Muscle of leg (tissue), 11 donors: ENCODE results near the gene APLNR. TPM values are rescaled to one million over a fixed set of nuclear protein-coding genes. Genes with fewer than 3 reads are reported as not detected.
A peak's percentile ranks its signal among the peaks of the same experiment; 100 is the strongest.

Source experiments
- DNase-seq: peaks from one replicate; pipeline ENCODE4 v3.0.0; 2013
- H3K27ac ChIP-seq: one replicate; pipeline ENCODE4 v1.5.1; 2013; ENCODE audit warnings: mild to moderate bottlenecking, low read length, control low read depth
- H3K27me3 ChIP-seq: one replicate; pipeline ENCODE4 v1.6.1; 2013; ENCODE audit warnings: low read length; ENCODE audit not compliant: control insufficient read depth, insufficient read depth
- H3K36me3 ChIP-seq: one replicate; pipeline ENCODE4 v1.6.1; 2013; ENCODE audit warnings: low read length; ENCODE audit not compliant: control insufficient read depth, insufficient read depth
- H3K4me1 ChIP-seq: one replicate; pipeline ENCODE4 v1.6.1; 2013; ENCODE audit warnings: low read length; ENCODE audit not compliant: control insufficient read depth, insufficient read depth
- H3K4me3 ChIP-seq: one replicate; pipeline ENCODE4 v1.5.1; 2013; ENCODE audit warnings: low read length, control low read depth
- H3K9me3 ChIP-seq: replicated peaks from 2 replicates; pipeline ENCODE4 v1.6.1; 2013; ENCODE audit warnings: low read depth, low read length; ENCODE audit not compliant: control insufficient read depth
- WGBS: methylation state at CpG from one replicate; pipeline ENCODE4 v1.1.5; 2013; ENCODE audit warnings: missing lambda C conversion rate; ENCODE audit not compliant: insufficient coverage; 5-methylcytosine and 5-hydroxymethylcytosine counted together
- polyA plus RNA-seq, 8 donors: library from polyadenylated mRNA; unstranded; fragments of 120-200 nt; gene quantifications; one replicate each; pipeline versions ENCODE4 v1.2.1 to v1.2.3, GENCODE V29; 2013; ENCODE audit warnings: inconsistent platforms in 1 of 8, low replicate concordance in 1 of 8; ENCODE audit not compliant: insufficient read length in 8 of 8, insufficient read depth in 1 of 8
- total RNA-seq: library from RNA; stranded (reverse); fragments of 120-200 nt; gene quantifications from one replicate; pipeline ENCODE4 v1.2.4, GENCODE V29; 2013

Gene APLNR
- total and polyA plus RNA-seq, 9 donors = 43.2 to 113 (median 94.1) TPM

DNA sequence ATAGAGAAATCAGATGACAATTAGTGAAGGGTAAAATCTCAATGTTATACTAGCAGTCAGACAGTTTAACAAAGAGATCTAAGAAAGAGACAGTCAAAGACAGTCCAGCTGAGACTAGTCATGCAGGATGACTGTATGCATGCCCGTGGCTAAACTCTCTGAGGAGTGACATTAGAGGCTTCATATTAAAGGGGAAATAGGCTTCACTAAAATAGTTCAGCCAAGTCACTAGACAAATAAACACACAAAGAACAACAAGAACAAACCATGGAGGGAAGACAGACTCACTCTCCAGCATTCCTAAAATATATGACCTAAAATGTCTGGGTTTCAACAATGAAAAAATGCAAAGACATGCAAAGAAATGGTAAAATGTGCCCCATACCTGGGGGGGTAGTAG lies 18.6 kb upstream of the APLNR start:
- Histone ChIP-seq H3K27me3 (no peaks in the 10 kb centered on the region), H3K4me3 (no peak overlapping the region), H3K4me1 (peaks cover 4% of the 10 kb centered on the region), H3K36me3 (no peaks in the 10 kb centered on the region), H3K9me3 (peaks cover 4% of the 10 kb centered on the region), H3K27ac (no peak overlapping the region)
- WGBS = no CpG with 5 or more reads among the region's 1 CpG
- no peak for DNase-seq

DNA sequence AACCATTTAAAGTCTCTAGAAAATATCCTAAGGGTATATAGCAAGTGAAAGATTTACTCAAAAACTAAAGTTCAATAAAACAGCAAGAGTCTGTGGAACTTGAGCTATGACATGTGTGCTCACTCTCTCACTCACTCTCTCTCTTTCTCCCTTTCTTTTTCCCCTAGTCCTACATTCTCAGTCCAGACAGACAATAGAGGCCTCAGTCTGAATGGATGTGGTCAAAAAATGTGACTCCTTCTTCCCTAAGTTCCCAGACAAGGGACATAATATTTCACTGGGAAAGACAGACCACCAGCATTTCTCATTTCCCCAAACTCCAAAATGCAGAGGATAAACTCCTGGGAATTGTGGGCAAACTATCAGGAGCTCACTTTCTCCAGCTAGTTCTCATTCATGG lies 17.6 kb upstream of the APLNR start:
- peaks cover 4% of the 10 kb centered on the region for H3K4me1 ChIP-seq
- DNase-seq = no peak
- no peak overlapping the region for H3K27ac ChIP-seq
- no peaks in the 10 kb centered on the region for H3K36me3 ChIP-seq
- peaks cover 4% of the 10 kb centered on the region for H3K9me3 ChIP-seq
- no peaks in the 10 kb centered on the region for H3K27me3 ChIP-seq
- no peak overlapping the region for H3K4me3 ChIP-seq

DNA sequence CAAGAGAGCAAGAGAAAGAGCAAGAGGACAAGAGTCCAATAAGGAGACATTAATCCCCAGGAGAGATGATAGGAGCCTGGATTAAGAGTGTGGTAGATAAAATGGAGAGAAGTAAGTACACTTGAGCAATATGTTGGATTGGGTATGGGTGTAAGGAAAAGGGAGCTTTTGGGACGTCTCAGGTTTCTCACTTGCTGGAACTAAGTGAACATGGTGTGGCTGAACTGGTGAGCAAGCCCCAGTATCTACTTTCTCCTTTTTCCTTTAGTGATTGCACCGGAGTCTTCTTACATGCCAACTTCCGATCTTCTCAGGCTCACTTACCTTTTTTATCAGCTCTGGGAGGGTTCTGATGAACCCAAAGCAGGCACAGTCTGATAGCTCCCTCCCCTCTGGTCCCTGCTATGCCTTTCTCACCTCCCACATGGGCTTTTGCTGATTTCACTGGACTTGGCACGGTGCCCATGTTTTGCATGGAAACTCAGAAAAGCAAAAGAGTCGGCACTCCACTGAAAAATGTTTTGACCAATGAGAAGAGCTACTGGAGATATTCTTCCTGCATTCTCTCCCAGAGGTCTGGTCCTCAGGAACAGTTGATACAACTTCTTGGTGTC lies 14.5 kb upstream of the APLNR start:
- 32% methylated on average over 4 of the region's 5 CpGs for WGBS
- no peak overlapping the region for H3K4me3 ChIP-seq
- no peaks in the 10 kb centered on the region for H3K36me3 ChIP-seq
- peaks cover 10% of the 10 kb centered on the region for H3K4me1 ChIP-seq
- no peak overlapping the region for H3K27ac ChIP-seq
- peaks cover 2% of the 10 kb centered on the region for H3K9me3 ChIP-seq
- no peaks in the 10 kb centered on the region for H3K27me3 ChIP-seq
- DNase-seq = peak; percentile 58

- no peaks in the 10 kb centered on the region for H3K27me3 ChIP-seq
- H3K4me3 ChIP-seq = no peak overlapping the region
- no peak overlapping the region for H3K27ac ChIP-seq
- H3K36me3 ChIP-seq = no peaks in the 10 kb centered on the region
- H3K4me1 ChIP-seq = peaks cover 10% of the 10 kb centered on the region
- H3K9me3 ChIP-seq = no peaks in the 10 kb centered on the region
- 69% methylated on average over 2 of the region's 2 CpGs for WGBS
- no peak for DNase-seq
Measured at GRCh38 chr11:57251037-57251436, 14.0 kb upstream of the APLNR start.

GRCh38 chr11:57249384-57250319 lies 12.6 kb upstream of the APLNR start:
- Histone ChIP-seq H3K9me3 (no peaks in the 10 kb centered on the region), H3K4me1 (peaks cover 10% of the 10 kb centered on the region), H3K27ac (no peak overlapping the region), H3K27me3 (no peaks in the 10 kb centered on the region), H3K36me3 (no peaks in the 10 kb centered on the region), H3K4me3 (no peak overlapping the region)
- DNase-seq = peak; percentile 73
- 24% methylated on average over 5 of the region's 10 CpGs for WGBS

DNA sequence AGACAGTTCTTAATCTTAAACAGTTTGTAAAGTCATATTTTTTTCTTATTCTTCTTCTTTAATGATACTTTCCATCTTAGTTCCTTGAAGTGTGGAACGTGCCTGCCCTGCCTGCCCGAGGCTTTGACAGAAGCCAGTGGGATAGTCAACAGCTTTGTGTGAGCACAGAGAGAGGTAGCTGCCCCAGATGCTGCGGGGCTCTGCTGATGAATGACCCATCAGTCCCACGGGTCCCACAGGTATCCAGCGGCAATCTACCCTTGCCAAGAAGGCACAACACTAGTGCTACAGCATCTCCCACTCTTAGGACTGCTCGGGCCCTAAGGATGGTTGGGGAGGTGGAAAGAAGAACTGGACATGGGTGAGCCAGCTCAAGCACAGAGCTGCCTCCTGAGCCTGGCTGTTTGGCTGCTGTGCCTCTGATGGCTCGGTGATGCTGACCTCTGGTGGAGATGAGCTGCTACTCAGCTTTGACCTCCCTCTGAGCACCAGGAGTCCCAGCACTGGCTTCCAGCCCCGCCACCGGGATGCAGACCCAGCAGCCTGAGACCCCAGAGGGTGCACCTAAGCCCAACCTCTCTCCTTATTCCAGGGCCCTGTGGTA lies 11.8 kb upstream of the APLNR start:
- no peaks in the 10 kb centered on the region for H3K9me3 ChIP-seq
- DNase-seq = peak; percentile 83
- H3K4me3 ChIP-seq = no peak overlapping the region
- 38% methylated on average over 5 of the region's 9 CpGs for WGBS
- H3K27ac ChIP-seq = no peak overlapping the region
- H3K36me3 ChIP-seq = no peaks in the 10 kb centered on the region
- H3K27me3 ChIP-seq = no peaks in the 10 kb centered on the region
- peaks cover 10% of the 10 kb centered on the region for H3K4me1 ChIP-seq

DNA sequence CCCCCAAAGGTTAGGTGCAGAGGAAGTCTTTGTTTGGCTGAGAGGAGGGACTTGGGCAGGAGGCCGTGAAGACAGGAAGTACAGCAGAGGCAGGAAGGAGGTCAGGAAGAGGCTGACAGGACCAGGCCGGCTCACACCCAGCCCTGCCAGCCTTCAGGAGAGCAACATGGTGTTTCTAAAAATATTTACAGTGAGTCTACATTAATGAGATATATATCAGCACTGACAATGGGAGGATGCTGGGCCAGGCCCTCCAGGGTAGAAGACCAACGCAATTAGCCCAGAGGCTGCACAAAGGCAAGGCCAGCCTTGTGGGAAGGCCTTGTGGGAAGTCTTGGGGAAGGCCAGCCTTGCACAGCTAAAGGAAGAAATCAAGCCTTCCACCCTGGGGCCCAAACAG lies 7.9 kb upstream of the APLNR start:
- no peak for DNase-seq
- H3K4me1 ChIP-seq = peaks cover 43% of the 10 kb centered on the region
- no peak overlapping the region for H3K4me3 ChIP-seq
- 88% methylated on average over 1 of the region's 3 CpGs for WGBS
- H3K27ac ChIP-seq = peak overlapping the region; percentile 47
- H3K36me3 ChIP-seq = no peaks in the 10 kb centered on the region
- no peaks in the 10 kb centered on the region for H3K9me3 ChIP-seq
- no peaks in the 10 kb centered on the region for H3K27me3 ChIP-seq

DNA sequence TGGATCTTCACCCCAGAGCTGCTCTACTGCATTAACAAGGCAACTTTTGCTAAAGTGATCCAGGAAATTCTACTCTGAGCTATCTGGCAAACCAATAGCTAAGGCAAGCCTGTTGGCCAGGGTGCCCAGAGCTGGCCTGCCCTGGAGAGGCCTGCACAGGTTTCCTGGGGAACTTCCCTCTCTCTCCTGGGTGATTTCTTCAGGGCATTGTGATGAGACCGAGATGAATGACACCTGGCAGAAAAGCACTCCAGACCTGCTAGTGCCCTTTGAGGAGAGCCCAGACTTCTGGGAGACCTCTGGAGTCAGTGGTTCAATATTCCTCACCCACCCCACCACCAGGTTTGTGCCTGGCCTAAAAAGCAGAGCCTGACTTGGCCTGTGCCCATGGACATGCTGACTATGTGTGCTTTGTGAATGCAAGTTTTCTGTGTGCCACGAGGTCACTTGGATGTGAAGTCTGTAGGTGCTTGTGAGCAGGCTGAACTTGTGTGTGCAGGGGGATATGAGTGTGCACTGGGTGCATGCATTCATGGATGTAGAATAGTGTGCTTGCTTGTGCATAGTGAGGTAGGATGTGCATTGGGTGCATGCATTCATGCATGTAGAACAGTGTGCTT lies 4.4 kb upstream of the APLNR start:
- no peak overlapping the region for H3K4me3 ChIP-seq
- WGBS = 59% methylated on average over 2 of the region's 2 CpGs
- no peak for DNase-seq
- peaks cover 48% of the 10 kb centered on the region for H3K4me1 ChIP-seq
- H3K27ac ChIP-seq = peak overlapping the region; percentile 35
- H3K9me3 ChIP-seq = no peaks in the 10 kb centered on the region
- no peaks in the 10 kb centered on the region for H3K27me3 ChIP-seq
- no peaks in the 10 kb centered on the region for H3K36me3 ChIP-seq

GRCh38 chr11:57240757-57241156 lies 3.7 kb upstream of the APLNR start:
- DNase-seq = no peak
- Histone ChIP-seq H3K27ac (peak overlapping the region; percentile 35), H3K27me3 (no peaks in the 10 kb centered on the region), H3K4me3 (no peak overlapping the region), H3K9me3 (no peaks in the 10 kb centered on the region), H3K36me3 (no peaks in the 10 kb centered on the region), H3K4me1 (peaks cover 50% of the 10 kb centered on the region)
- 17% methylated on average over 1 of the region's 5 CpGs for WGBS

DNA sequence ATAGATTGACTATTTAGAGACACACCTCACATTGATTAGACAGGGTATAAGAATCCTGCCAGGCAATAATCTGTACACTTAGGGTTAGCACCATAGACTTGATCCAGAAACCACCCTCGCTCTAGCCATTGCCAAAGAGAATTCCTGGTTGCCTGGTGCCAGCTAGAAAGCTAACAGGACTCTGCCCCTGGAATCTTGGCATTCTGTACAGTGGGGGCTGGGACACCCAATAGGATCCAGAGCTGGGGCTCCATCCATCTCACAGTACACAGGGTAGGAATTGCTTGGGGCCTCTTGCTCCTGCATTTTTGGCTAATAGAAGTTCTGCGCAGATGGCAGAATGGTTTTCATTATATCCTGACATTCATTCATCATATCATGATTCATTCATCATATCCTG lies 3.0 kb upstream of the APLNR start:
- WGBS = no CpG with 5 or more reads among the region's 2 CpGs
- Histone ChIP-seq H3K4me3 (no peak overlapping the region), H3K9me3 (no peaks in the 10 kb centered on the region), H3K27ac (no peak overlapping the region), H3K27me3 (no peaks in the 10 kb centered on the region), H3K4me1 (peaks cover 54% of the 10 kb centered on the region), H3K36me3 (no peaks in the 10 kb centered on the region)
- DNase-seq = no peak
